HG03460 (cell line): ENCODE results near the gene GPC3.
"Not testable (repeated sequence)": the region's sequence is repeated elsewhere in the genome, so short reads cannot be mapped to it uniquely, and the experiment has no call there.

Experiments
- ATAC-seq: cut with Tn5 transposase; IDR thresholded peaks from one replicate; pipeline ENCODE4 v1.9.1; 2021; ENCODE audit not compliant: unreplicated experiment

GPC3 gene

GRCh38 chrX:133905305-133905704 is 80.1 kb downstream of the GPC3 start:
- ATAC-seq = no peak

- no peak for ATAC-seq
Observed at GRCh38 chrX:133897593-133898163, 87.7 kb downstream of the GPC3 start.

- ATAC-seq = no peak
Observed at GRCh38 chrX:133892337-133892736, 93.1 kb downstream of the GPC3 start.

- no peak for ATAC-seq
Observed at GRCh38 chrX:133888984-133889383, 96.4 kb downstream of the GPC3 start.

- not testable (repeated sequence) for ATAC-seq
Observed at GRCh38 chrX:133888084-133888483, 97.3 kb downstream of the GPC3 start.

- ATAC-seq = no peak
Observed at GRCh38 chrX:133884430-133885394, 100.7 kb downstream of the GPC3 start.

GRCh38 chrX:133881893-133882292 is 103.5 kb downstream of the GPC3 start:
- ATAC-seq = no peak

GRCh38 chrX:133881007-133881406 is 104.4 kb downstream of the GPC3 start:
- ATAC-seq = no peak

GRCh38 chrX:133880032-133880443 is 105.4 kb downstream of the GPC3 start:
- no peak for ATAC-seq

- ATAC-seq = no peak
Observed at GRCh38 chrX:133878710-133879109, 106.7 kb downstream of the GPC3 start.

GRCh38 chrX:133876646-133877045 is 108.7 kb downstream of the GPC3 start:
- ATAC-seq = no peak

- no peak for ATAC-seq
Observed at GRCh38 chrX:133869270-133869669, 116.1 kb downstream of the GPC3 start.

GRCh38 chrX:133868682-133869081 is 116.7 kb downstream of the GPC3 start:
- no peak for ATAC-seq

GRCh38 chrX:133868250-133868649 is 117.1 kb downstream of the GPC3 start:
- no peak for ATAC-seq

GRCh38 chrX:133865761-133866471 is 119.5 kb downstream of the GPC3 start:
- no peak for ATAC-seq

- no peak for ATAC-seq
Observed at GRCh38 chrX:133864236-133864635, 121.2 kb downstream of the GPC3 start.

- ATAC-seq = no peak
Observed at GRCh38 chrX:133859860-133860259, 125.5 kb downstream of the GPC3 start.

GRCh38 chrX:133859336-133859735 is 126.1 kb downstream of the GPC3 start:
- ATAC-seq = no peak

GRCh38 chrX:133857640-133858269 is 127.6 kb downstream of the GPC3 start:
- ATAC-seq = no peak

GRCh38 chrX:133856819-133857218 is 128.6 kb downstream of the GPC3 start:
- no peak for ATAC-seq

GRCh38 chrX:133854290-133854689 is 131.1 kb downstream of the GPC3 start:
- no peak for ATAC-seq
